Activated T-cell treated with anti-CD3 and anti-CD28 coated beads, Interleukin-2, amount 50 U/mL, for 4 hours (primary cell): ENCODE measurements around the gene PIAS2. TPM values are rescaled to one million over a fixed set of nuclear protein-coding genes. Genes with fewer than 3 reads are reported as not detected.
A peak's percentile ranks its signal among the peaks of the same experiment; 100 is the strongest.

Experiments used
- ATAC-seq, 2 donors: fragments of 200-7000 bp; cut with Tn5 transposase; one replicate each; pipeline ENCODE4 v1.10.0; 2021
- DNase-seq: peaks from one replicate; pipeline ENCODE4 v3.0.0-alpha.2; 2020
- H3K27me3 Mint-ChIP-seq: one replicate; pipeline ENCODE4 v1.8.0; 2021; ENCODE audit warnings: low read depth, mixed read lengths
- H3K36me3 Mint-ChIP-seq: one replicate; pipeline ENCODE4 v1.8.0; 2022; ENCODE audit warnings: mixed read lengths; ENCODE audit not compliant: insufficient read depth
- H3K4me1 Mint-ChIP-seq: one replicate; pipeline ENCODE4 v1.8.0; 2021; ENCODE audit warnings: low read depth, mixed read lengths
- H3K4me3 Mint-ChIP-seq: one replicate; pipeline ENCODE4 v1.8.0; 2021; ENCODE audit warnings: mild to moderate bottlenecking, moderate library complexity, mixed read lengths
- H3K9me3 Mint-ChIP-seq: one replicate; pipeline ENCODE4 v1.8.0; 2021; ENCODE audit warnings: mixed read lengths
- total RNA-seq, 3 donors: library from RNA; stranded (reverse); gene quantifications; one replicate each; pipeline ENCODE4 v1.2.1, GENCODE V29; 2021

Gene PIAS2
- total RNA-seq, 3 donors from 2014 or later = 20.1 to 22.6 (median 21.0) TPM

DNA sequence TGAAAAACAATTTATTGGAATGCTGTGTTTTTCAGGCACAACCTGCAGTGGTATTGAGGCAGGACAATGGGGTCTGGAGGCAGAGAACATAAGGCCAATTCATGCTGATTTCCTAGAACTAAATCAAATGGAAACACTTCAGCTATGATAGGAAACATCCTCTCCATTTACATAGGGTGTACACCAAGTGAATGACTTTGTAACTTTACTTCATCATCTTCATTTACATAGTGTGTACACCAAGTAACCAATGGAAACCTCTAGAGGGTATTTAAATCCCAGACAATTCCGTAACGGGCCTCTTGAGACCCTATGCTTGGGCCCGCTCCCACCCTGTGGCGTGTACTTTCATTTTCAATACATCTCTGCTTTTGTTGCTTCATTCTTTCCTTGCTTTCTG, 128.2 kb downstream of the PIAS2 start:
- no peaks in the 10 kb centered on the region for H3K36me3 Mint-ChIP-seq
- H3K27me3 Mint-ChIP-seq = peaks cover 4% of the 10 kb centered on the region
- ATAC-seq = no peak
- DNase-seq = no peak
- peaks cover 11% of the 10 kb centered on the region for H3K9me3 Mint-ChIP-seq
- H3K4me3 Mint-ChIP-seq = no peak overlapping the region
- H3K4me1 Mint-ChIP-seq = no peaks in the 10 kb centered on the region

DNA sequence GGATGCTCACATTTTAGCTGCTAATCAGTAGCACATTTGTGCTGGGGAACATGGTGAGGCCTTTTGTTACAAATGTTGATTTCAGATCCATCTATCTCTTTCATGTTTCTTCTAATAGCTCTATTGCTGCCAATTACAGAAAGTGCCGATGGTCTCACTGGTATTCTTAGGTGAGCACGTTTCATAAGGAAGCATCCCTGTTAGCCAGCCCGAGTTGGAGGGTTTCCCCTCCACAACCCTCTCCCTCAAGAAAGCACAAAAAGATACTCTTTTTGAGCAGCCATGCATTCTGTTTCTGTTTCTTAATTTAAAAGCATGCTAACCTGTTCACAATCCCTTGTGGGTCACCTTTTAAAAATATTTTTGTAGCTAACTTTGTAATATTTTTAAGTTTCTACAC, 129.6 kb downstream of the PIAS2 start:
- H3K4me1 Mint-ChIP-seq = no peaks in the 10 kb centered on the region
- H3K27me3 Mint-ChIP-seq = peaks cover 4% of the 10 kb centered on the region
- no peaks in the 10 kb centered on the region for H3K36me3 Mint-ChIP-seq
- H3K9me3 Mint-ChIP-seq = peaks cover 11% of the 10 kb centered on the region
- ATAC-seq = no peak
- DNase-seq = no peak
- H3K4me3 Mint-ChIP-seq = no peak overlapping the region

DNA sequence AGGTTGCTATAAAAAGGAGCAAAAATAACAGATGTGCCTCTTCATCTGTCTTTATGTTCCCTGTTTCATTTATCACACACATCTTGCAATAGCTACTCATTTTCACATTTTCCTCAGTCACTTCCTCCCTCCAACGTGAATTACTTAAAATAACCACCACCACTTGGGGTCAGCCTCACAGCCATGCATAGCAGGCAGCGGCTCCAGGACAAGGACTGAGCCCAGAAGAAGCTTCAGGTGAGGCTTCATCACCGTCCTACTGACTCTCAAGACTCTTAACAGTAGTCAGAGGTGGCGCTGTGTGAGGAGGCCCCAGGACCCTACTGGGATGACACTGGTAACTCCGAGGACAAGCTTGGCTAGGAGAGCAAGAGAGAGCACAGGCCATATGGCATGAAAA, 144.9 kb downstream of the PIAS2 start:
- H3K36me3 Mint-ChIP-seq = no peaks in the 10 kb centered on the region
- H3K4me3 Mint-ChIP-seq = no peak overlapping the region
- no peaks in the 10 kb centered on the region for H3K4me1 Mint-ChIP-seq
- no peaks in the 10 kb centered on the region for H3K9me3 Mint-ChIP-seq
- no peak for ATAC-seq
- peaks cover 4% of the 10 kb centered on the region for H3K27me3 Mint-ChIP-seq
- no peak for DNase-seq

DNA sequence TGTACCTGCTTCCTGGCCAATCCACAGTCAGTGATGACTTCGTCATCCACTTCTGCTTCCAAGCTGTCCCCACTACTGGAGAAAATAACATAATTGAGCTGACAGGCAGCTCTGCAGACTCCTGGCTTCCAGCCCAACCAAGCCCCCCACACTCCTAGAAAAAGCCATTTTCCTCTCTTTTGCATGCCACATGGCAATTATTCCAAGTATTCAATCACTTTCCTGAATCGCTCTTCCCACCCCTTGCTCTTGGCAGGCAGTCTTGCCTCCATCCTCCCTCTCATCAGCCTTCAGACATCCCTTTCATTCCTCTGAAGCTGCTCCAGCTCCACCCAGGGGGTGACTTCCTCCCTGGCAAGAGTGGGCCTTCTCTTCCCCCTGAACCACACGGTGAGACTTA, 146.2 kb downstream of the PIAS2 start:
- Mint-ChIP-seq H3K36me3 (no peaks in the 10 kb centered on the region), H3K9me3 (no peaks in the 10 kb centered on the region), H3K27me3 (peaks cover 6% of the 10 kb centered on the region), H3K4me1 (no peaks in the 10 kb centered on the region), H3K4me3 (no peak overlapping the region)
- no peak for DNase-seq
- ATAC-seq = no peak

DNA sequence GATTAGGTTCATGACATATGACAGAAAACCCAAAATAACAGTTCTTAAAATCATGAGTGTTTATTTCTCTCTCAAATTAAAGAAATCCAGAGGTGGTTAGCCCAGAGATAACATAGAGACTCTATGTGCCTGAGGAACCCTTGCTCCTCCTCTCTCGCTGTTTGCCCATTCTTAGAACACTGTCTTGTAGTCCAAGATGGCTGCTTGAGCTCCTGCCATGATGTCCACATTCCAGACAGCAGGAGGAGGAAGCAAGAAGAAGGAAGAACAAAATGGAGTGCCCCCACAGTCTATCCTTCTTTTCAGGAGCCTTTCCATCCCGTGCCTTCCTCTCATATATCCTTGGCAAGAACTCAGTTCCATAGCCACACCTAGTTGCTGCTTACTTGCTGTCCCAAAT, 146.6 kb downstream of the PIAS2 start:
- H3K4me1 Mint-ChIP-seq = no peaks in the 10 kb centered on the region
- H3K9me3 Mint-ChIP-seq = no peaks in the 10 kb centered on the region
- no peak for ATAC-seq

DNA sequence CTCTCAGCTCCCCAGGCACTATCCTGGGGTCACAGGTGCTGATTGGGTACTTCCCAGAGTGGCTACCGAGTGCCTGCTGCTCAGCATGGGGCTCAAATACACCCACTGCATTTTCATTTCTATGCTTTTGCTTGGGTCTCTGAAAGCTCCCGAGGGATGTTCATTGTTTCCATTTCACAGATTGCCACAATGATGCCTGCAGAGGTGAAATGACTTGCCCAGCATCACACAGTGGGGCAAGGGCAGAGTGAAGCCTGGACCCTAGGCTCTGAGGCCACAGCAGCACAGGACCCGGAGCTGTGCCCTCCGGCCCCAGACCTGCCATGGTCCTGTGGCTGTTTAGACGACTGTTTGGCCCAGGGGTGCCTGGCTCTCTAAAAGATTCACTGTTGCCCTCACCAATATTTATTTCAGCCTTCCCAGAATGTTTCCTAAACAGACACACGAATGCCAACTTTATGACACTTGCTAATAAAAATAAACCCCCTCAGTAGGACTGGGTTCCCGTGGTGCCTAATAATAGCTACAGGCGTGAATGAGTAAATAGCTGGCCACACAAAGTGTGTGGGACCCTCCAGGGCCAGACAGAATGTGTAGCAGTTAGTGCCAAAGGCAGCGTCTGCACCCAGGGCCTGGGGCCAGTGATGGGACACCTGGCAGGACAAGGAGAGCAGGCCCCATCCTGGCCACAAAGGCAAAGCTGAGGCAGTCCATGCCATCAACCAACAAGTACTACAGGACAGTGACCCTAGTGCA, 149.0 kb downstream of the PIAS2 start:
- DNase-seq = no peak
- no peak for ATAC-seq
- H3K9me3 Mint-ChIP-seq = no peaks in the 10 kb centered on the region
- H3K27me3 Mint-ChIP-seq = peaks cover 18% of the 10 kb centered on the region
- no peaks in the 10 kb centered on the region for H3K4me1 Mint-ChIP-seq
- no peaks in the 10 kb centered on the region for H3K36me3 Mint-ChIP-seq
- no peak overlapping the region for H3K4me3 Mint-ChIP-seq

More for the DNA sequence above, 146.6 kb downstream of the PIAS2 start:
- no peak overlapping the region for H3K4me3 Mint-ChIP-seq
- no peak for DNase-seq
- H3K27me3 Mint-ChIP-seq = peaks cover 6% of the 10 kb centered on the region
- H3K36me3 Mint-ChIP-seq = no peaks in the 10 kb centered on the region

DNA sequence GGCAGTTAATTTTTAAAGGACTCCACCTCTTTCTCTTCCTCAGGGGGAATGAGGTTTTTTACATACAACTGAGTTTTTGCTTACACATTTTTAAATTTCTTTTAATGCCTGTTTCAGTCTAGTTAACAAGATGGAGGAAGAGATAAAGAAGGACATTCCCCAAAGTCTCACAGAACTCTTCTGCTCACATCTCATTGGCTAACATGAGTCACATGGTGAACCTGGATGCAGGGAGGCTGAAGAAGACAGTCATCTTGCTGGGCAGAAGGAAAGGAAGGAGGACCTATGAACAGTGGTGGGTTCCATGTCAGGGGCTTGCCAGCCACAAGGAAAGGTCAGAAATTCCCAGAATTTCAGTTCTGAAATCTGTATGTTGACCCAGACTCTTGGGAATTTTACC, 150.1 kb downstream of the PIAS2 start:
- H3K4me3 Mint-ChIP-seq = no peak overlapping the region
- H3K4me1 Mint-ChIP-seq = no peaks in the 10 kb centered on the region
- H3K9me3 Mint-ChIP-seq = no peaks in the 10 kb centered on the region
- DNase-seq (no peak), ATAC-seq (no peak)
- no peaks in the 10 kb centered on the region for H3K36me3 Mint-ChIP-seq
- peaks cover 24% of the 10 kb centered on the region for H3K27me3 Mint-ChIP-seq

DNA sequence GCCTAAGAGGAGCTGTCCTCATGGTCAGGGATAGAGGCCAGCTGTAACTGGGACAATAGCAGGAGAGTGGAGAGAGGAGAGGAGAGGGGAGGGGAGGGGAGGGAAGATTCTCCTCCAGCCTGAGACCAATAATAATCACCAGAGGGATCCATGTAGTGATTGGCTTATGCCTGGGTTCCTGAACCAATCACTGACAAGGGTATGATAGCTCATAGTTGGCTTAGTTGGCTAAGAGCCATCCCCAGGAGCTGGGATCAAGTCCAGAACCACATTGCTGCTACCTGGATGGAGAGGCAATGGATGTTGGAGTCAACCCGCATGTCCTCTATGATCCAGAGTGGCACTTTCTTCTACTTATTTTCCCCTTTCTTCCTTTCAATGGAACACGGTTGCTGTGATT, 152.7 kb downstream of the PIAS2 start:
- DNase-seq (no peak), ATAC-seq (no peak)
- Mint-ChIP-seq H3K27me3 (peaks cover 38% of the 10 kb centered on the region), H3K4me1 (no peaks in the 10 kb centered on the region), H3K9me3 (no peaks in the 10 kb centered on the region), H3K4me3 (no peak overlapping the region), H3K36me3 (no peaks in the 10 kb centered on the region)

DNA sequence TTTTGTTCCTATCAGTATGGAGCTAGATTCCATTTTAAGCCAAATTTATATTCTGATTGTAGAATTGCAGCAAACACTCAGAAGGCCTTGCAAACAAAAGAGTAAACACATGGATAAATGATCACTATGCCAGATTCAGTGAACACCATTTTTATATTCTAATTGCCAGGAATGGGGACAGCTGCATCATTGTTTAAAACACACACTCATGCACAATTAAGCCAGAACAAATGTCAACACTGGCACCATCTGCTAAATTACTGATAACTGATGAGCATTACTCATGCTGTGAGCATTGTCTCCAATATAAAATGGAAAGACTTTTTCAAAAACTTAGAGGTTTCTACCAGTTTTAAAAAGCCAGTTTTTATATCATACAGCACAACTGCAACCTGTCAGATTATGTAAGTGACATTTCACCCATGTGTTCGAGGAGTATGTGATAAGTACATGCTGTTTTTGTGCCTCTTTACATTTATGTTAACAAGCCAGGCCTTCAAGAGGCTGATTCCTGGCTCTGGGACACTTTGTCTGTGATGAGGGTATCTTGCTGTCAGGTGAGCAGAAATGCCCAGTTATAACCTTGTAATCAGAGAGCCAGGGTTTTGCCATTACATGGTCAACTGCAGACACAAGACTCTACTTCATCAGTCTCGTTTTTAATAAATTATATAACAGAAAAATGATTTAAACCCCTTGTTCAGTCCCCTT, 156.1 kb downstream of the PIAS2 start:
- no peak overlapping the region for H3K4me3 Mint-ChIP-seq
- DNase-seq (no peak), ATAC-seq (no peak)
- H3K9me3 Mint-ChIP-seq = no peaks in the 10 kb centered on the region
- no peaks in the 10 kb centered on the region for H3K36me3 Mint-ChIP-seq
- peaks cover 5% of the 10 kb centered on the region for H3K4me1 Mint-ChIP-seq
- H3K27me3 Mint-ChIP-seq = peaks cover 58% of the 10 kb centered on the region

DNA sequence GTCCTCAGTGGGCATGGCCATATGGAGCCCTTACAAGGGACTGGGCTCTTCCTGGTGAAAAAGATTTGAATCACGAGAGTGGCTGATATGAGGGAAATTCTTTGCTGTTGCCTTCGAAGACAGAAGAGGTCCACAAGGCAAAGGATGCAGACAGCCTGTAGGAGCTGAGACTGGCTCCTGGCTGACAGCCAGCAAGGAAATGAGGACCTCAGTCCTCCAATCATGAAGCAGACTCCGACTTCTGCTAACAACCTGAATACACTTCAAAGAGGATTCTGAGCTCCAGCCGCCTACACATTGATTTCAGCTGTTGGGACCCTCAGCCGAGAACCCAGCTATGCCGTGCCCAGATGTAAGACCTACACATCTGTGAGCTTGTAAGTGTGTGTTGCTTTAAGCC, 157.4 kb downstream of the PIAS2 start:
- no peaks in the 10 kb centered on the region for H3K9me3 Mint-ChIP-seq
- DNase-seq (no peak), ATAC-seq (no peak)
- no peak overlapping the region for H3K4me3 Mint-ChIP-seq
- peaks cover 65% of the 10 kb centered on the region for H3K27me3 Mint-ChIP-seq
- H3K4me1 Mint-ChIP-seq = peaks cover 8% of the 10 kb centered on the region
- H3K36me3 Mint-ChIP-seq = no peaks in the 10 kb centered on the region

DNA sequence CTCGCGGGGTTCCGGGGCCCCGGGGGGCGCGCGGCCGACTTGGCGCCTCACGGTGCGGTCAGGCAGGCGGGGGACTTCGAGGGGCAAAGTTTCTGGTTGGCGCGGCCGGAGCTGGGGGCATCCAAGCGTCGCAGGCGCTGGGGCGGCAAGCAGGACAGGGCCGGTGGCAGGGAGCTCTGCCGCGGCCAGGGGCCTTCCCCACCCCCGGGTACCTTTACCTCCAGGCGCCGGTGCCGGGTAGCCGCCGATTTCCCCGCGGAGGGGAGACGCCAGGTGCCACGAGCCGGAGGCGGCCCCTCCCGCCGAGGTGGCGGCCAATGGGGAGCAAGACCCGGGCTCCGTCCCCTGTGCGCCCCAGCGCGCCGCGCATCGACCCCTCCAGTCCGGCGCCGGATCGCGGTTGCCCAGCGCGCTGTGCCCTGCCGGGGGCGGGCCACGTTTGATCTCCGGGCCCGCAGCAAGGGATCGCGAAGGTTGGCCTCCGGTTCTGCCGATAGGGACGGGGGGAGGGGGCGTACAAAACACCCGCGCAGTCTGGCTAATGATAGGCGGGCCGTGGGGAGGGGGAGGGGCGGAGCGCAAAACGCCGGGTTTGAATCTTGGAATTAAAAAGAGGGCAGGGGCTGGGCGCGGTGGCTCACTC, 160.6 kb downstream of the PIAS2 start, which contains the start of gene ST8SIA5:
Gene ST8SIA5 (minus strand): TSS at position 495 of the 643 bp plus-strand sequence. CDS start 545 bp downstream, outside the sequence.
- Mint-ChIP-seq H3K36me3 (no peaks in the 10 kb centered on the region), H3K4me1 (peaks cover 10% of the 10 kb centered on the region), H3K9me3 (no peaks in the 10 kb centered on the region), H3K4me3 (peak within 1 kb of the TSS; percentile 26), H3K27me3 (peaks cover 69% of the 10 kb centered on the region)
- peak in 1 of 2 donors; percentile 23 for ATAC-seq
- no peak for DNase-seq

DNA sequence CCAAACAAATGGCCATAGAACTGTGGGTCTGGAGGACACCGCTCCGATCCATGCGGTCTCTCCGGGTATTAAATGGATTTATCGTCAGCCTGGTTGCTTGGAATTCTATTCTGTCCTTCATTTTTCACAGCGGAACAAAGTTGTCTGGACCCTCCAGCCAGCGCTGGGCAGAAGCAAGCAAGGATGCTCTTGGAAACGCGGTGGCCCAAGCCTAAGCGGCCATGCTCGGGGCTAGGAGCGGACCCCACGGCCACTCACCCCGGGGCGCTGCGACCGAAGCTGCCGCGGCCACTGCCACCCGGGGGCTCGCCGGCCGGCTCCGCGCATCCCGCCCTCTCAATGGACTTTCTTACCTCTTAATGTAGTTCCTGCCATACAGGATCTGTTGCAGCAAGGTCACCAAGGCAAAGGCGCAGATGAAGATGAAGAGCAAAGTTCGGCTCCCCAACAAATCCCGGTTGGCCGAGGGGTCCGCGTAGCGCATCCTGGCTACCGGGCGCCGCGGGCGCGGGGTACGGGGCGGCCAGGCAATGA, 161.2 kb downstream of the PIAS2 start:
- Mint-ChIP-seq H3K9me3 (no peaks in the 10 kb centered on the region), H3K4me3 (no peak overlapping the region), H3K36me3 (no peaks in the 10 kb centered on the region), H3K4me1 (peaks cover 10% of the 10 kb centered on the region), H3K27me3 (peaks cover 64% of the 10 kb centered on the region)
- ATAC-seq (peak in 1 of 2 donors; percentile 12), DNase-seq (no peak)

DNA sequence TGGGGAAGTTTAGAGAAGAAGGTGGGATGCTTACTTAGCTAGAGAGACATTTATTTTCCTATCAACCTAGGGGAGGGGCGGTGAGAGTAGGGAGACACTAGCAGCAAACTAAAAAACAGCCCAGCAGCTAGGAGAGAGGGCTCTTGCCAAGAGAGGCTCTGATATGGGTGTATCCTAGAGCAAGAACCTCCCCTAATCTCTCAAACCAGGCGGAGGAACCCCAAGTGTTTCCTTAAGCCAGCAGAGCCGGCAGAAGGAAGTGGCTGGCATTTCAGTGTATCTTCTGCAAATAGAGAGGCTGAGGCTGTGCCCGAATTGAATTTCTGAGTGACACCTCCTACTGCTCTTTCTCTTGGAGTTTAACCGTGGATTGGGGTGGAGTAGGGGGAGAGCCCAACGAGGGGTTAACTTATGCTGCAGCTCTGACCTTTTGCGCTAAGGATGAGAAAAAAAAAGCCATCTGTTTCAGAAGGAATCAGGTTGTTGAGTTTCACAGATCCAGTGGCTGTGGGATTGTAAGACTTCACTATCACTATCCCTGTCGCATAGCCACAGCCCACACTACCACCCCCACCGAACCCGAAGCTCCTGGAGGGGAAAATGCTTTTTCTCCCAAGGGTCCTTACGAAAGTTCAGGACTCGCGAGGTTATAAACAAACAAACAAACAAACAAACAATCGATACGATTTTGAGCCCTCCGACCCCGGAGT, 161.8 kb downstream of the PIAS2 start:
- peak; percentile 9 to 26 for ATAC-seq
- H3K4me3 Mint-ChIP-seq = no peak overlapping the region

More for the DNA sequence above, 161.8 kb downstream of the PIAS2 start:
- no peak for DNase-seq
- peaks cover 61% of the 10 kb centered on the region for H3K27me3 Mint-ChIP-seq
- H3K9me3 Mint-ChIP-seq = no peaks in the 10 kb centered on the region
- peaks cover 10% of the 10 kb centered on the region for H3K4me1 Mint-ChIP-seq
- no peaks in the 10 kb centered on the region for H3K36me3 Mint-ChIP-seq
